HFF-Myc (cell line): ENCODE results near the gene AP1S2.
"Not testable (repeated sequence)": the region's sequence is repeated elsewhere in the genome, so short reads cannot be mapped to it uniquely, and the experiment has no call there.

ENCODE experiments used
- DNase-seq: peaks from one replicate; pipeline ENCODE4 v3.0.0-alpha.2; 2011; ENCODE audit warnings: low read depth; ENCODE audit errors: extremely low read depth
- H3K4me3 ChIP-seq: replicated peaks from 2 replicates; pipeline ENCODE4 v1.5.1; 2011; ENCODE audit warnings: low read depth, mild to moderate bottlenecking, control low read depth, low read length
- TF ChIP-seq, protein P1 (sequence below): IDR thresholded peaks from 2 replicates; pipeline ENCODE4 v1.5.1; 2012; ENCODE audit warnings: mild to moderate bottlenecking, low read depth, low read length, control low read depth; ENCODE audit errors: missing control alignments

AP1S2 gene

GRCh38 chrX:15841853-15842516 is 12.6 kb downstream of the AP1S2 start:
- H3K4me3 ChIP-seq: no peak overlapping the region
- no peak for DNase-seq
- TF ChIP-seq, protein P1, sequence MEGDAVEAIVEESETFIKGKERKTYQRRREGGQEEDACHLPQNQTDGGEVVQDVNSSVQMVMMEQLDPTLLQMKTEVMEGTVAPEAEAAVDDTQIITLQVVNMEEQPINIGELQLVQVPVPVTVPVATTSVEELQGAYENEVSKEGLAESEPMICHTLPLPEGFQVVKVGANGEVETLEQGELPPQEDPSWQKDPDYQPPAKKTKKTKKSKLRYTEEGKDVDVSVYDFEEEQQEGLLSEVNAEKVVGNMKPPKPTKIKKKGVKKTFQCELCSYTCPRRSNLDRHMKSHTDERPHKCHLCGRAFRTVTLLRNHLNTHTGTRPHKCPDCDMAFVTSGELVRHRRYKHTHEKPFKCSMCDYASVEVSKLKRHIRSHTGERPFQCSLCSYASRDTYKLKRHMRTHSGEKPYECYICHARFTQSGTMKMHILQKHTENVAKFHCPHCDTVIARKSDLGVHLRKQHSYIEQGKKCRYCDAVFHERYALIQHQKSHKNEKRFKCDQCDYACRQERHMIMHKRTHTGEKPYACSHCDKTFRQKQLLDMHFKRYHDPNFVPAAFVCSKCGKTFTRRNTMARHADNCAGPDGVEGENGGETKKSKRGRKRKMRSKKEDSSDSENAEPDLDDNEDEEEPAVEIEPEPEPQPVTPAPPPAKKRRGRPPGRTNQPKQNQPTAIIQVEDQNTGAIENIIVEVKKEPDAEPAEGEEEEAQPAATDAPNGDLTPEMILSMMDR: no peak

- TF ChIP-seq, protein P1: peak; percentile 8
- no peak for DNase-seq
- no peak overlapping the region for H3K4me3 ChIP-seq
Measured at GRCh38 chrX:15838017-15838416, 16.6 kb downstream of the AP1S2 start.

DNA sequence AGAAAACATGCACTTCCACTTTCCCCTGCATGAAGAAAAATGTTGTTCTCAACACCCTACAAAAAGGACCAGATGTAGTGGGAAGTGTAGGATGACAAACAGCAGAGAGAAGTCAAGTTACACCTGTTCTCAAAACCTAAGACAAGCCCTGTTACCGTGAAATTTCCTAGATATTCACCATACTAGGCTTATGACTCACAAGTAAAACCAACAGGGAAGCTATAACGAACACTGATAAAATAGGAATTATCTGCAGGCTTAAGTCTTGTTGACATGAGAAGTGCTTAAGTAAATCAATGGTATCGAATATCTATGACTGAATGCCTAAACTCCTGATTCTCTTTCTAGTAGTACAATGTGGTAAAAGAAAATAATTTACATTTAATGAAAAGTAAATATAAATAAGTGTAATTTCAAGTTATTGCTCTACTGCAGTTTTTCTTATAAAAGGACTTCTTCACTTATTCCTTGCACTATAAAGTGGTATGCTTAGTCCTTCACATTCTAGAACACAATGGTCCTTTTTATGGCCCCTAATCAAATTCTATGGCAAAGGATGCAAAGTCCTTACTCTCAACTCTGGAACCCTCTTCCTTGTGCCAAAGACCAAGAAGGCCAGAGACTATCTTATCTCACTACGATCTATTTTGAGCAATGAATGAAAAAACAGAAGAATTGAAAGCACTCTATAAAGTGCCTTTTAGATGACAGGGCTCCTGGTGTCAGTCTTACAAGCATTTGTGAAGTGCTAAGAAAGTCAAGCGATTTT is 19.6 kb downstream of the AP1S2 start:
- TF ChIP-seq, protein P1: no peak
- no peak overlapping the region for H3K4me3 ChIP-seq
- DNase-seq: no peak

DNA sequence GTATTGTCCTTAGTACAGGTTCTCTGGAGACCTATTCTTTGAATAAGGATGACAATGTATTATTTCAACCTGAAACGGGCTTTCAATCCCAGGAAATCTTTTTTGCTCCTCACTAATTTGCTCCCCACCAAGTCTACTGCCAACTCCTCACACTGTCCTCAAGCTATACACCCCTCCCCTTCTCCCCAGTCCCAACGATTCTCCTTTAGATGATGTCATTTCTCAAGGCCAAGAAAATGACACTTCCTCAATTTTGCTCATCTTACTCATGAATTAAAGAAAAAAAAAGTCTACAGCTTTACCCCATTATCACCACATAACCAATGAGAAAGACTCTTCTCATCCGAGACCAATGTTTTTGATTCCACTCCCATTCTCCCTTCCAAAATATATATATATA is 20.6 kb downstream of the AP1S2 start:
- TF ChIP-seq, protein P1: no peak
- no peak overlapping the region for H3K4me3 ChIP-seq
- no peak for DNase-seq

GRCh38 chrX:15831347-15831746 is 23.3 kb downstream of the AP1S2 start:
- H3K4me3 ChIP-seq, DNase-seq: not testable (repeated sequence)

GRCh38 chrX:15829217-15829616 is 25.4 kb downstream of the AP1S2 start:
- TF ChIP-seq, protein P1: no peak
- H3K4me3 ChIP-seq: no peak overlapping the region
- no peak for DNase-seq

DNA sequence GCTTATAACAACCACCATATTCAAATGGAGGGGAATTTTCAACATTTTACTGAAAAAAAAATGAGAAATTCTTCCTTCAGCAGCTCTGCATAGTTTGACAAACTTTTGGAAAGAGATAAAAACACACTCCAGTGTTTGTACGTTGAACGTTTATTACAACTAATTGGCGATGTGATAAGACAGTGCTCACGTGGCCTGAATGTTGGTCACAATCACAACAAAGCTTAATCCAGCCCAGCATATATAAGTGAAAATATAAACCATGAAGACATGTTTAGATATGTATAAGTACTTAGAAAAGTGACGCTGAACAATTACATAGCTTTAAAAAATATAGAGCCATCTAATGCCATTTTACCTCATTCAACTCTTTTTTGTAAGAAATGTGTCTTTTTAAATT is 28.7 kb downstream of the AP1S2 start:
- no peak overlapping the region for H3K4me3 ChIP-seq
- TF ChIP-seq, protein P1: no peak
- no peak for DNase-seq
